ENCODE results near the gene TTC3. TPM values are rescaled to one million over a fixed set of nuclear protein-coding genes. Genes with fewer than 3 reads are reported as not detected.
A peak's percentile ranks its signal among the peaks of the same experiment; 100 is the strongest.

Gene TTC3
- total and polyA plus RNA-seq, 9 of the 15 experiments (the other 6 are each of a cell fraction or from before 2014, with no cell fraction given): 17.5 to 92.0 (median 59.5) TPM

- TF ChIP-seq, protein P1, sequence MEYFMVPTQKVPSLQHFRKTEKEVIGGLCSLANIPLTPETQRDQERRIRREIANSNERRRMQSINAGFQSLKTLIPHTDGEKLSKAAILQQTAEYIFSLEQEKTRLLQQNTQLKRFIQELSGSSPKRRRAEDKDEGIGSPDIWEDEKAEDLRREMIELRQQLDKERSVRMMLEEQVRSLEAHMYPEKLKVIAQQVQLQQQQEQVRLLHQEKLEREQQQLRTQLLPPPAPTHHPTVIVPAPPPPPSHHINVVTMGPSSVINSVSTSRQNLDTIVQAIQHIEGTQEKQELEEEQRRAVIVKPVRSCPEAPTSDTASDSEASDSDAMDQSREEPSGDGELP (CRISPR knock-in tag; IDR thresholded peaks at IDR 0.05; ENCODE audit: borderline replicate concordance): peak; percentile 54; the same call in 1 of the 2 replicates
- TF ChIP-seq ZNF592 (IDR thresholded peaks at IDR 0.05): peak; percentile 84
- TF ChIP-seq MAZ (CRISPR knock-in tag; conservative IDR thresholded peaks at IDR 0.05 in 1 of 2, IDR thresholded peaks at IDR 0.05 in 1 of 2): peak in 1 of 2 experiments; percentile 11; a peak in 1 of 4 replicates
- 0 out of 2 replicates have a peak, but pooled peaks have one; percentile 32 for TF ChIP-seq POLR2G (IDR thresholded peaks at IDR 0.05; ENCODE audit: low read depth, low read length)
- TF ChIP-seq, protein P2, sequence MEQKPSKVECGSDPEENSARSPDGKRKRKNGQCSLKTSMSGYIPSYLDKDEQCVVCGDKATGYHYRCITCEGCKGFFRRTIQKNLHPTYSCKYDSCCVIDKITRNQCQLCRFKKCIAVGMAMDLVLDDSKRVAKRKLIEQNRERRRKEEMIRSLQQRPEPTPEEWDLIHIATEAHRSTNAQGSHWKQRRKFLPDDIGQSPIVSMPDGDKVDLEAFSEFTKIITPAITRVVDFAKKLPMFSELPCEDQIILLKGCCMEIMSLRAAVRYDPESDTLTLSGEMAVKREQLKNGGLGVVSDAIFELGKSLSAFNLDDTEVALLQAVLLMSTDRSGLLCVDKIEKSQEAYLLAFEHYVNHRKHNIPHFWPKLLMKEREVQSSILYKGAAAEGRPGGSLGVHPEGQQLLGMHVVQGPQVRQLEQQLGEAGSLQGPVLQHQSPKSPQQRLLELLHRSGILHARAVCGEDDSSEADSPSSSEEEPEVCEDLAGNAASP (IDR thresholded peaks at IDR 0.05): peak; percentile 49; the same call in 1 of the 2 replicates
- TF ChIP-seq NFE2 (IDR thresholded peaks at IDR 0.05; ENCODE audit: low read depth): peak; percentile 71
- TF ChIP-seq CBFA2T2 (conservative IDR thresholded peaks at IDR 0.05): peak; percentile 37
- peak; percentile 43; the same call in 1 of the 2 replicates for TF ChIP-seq ARID1B (IDR thresholded peaks at IDR 0.05)
- TF ChIP-seq MEIS2 (IDR thresholded peaks at IDR 0.05; ENCODE audit: partially characterized antibody): no peak
- TF ChIP-seq GATA2 (CRISPR knock-in tag; IDR thresholded peaks at IDR 0.05): 0 out of 2 replicates have a peak, but pooled peaks have one; percentile 34
- TF ChIP-seq DPF2 (IDR thresholded peaks at IDR 0.05): peak; percentile 57; the same call in 1 of the 2 replicates
- no peak for TF ChIP-seq MLX (CRISPR knock-in tag; conservative IDR thresholded peaks at IDR 0.05)
- 0 out of 2 replicates have a peak, but pooled peaks have one; percentile 22 for TF ChIP-seq SUPT5H (IDR thresholded peaks at IDR 0.05)
Observed at GRCh38 chr21:37208056-37208721, 135.1 kb downstream of the TTC3 start (continued).
